Thoracic aorta (tissue), 2 donors: ENCODE measurements around the gene ROR1. TPM values are rescaled to one million over a fixed set of nuclear protein-coding genes. Genes with fewer than 3 reads are reported as not detected.
A peak's percentile ranks its signal among the peaks of the same experiment; 100 is the strongest.

ENCODE experiments used
- ATAC-seq: fragments of 150-250 bp; one replicate; pipeline ENCODE4 v1.8.0; 2017; ENCODE audit warnings: low read depth; ENCODE audit not compliant: insufficient number of reproducible peaks, low FRiP score
- DNase-seq: peaks from one replicate; pipeline ENCODE4 v3.0.0-alpha.2; 2020; ENCODE audit warnings: low spot score
- H3K27ac ChIP-seq, 2 donors: fragments of 200-600 bp; sonication (generic); 1 replicate in 1 of 2; 2 replicates in 1 of 2; pipeline ENCODE4 v1.5.1; 2016; ENCODE audit warnings: mild to moderate bottlenecking in 2 of 2, moderate library complexity in 2 of 2
- H3K27me3 ChIP-seq: fragments of 200-600 bp; sonication (generic); replicated peaks from 2 replicates; pipeline ENCODE4 v1.6.0; 2016; ENCODE audit warnings: mild to moderate bottlenecking; ENCODE audit not compliant: insufficient read depth
- H3K36me3 ChIP-seq: fragments of 200-600 bp; sonication (generic); one replicate; pipeline ENCODE4 v1.5.1; 2016
- H3K4me1 ChIP-seq, 2 donors: fragments of 200-600 bp; sonication (generic); 1 replicate in 1 of 2; 2 replicates in 1 of 2; pipeline versions ENCODE4 v1.5.1 to v1.6.0; 2016; ENCODE audit warnings: low read depth in 2 of 2, mild to moderate bottlenecking in 1 of 2; ENCODE audit not compliant: control insufficient read depth in 1 of 2
- H3K4me3 ChIP-seq: fragments of 200-600 bp; sonication (generic); 2 replicates; pipeline ENCODE4 v1.5.1; 2016; ENCODE audit warnings: mild to moderate bottlenecking
- H3K9me3 ChIP-seq: fragments of 200-600 bp; sonication (generic); 2 replicates; pipeline ENCODE4 v1.5.1; 2016
- total RNA-seq, 2 donors: library from RNA; depleted of rRNA; stranded (reverse); fragments of >200 nt; gene quantifications; one replicate each; pipeline versions ENCODE4 v1.1.0 to v1.2.3, GENCODE V29; 2016
- TF ChIP-seq, protein P1 (sequence below): fragments of 200-600 bp; sonication (generic); IDR thresholded peaks from one replicate; pipeline ENCODE4 v1.5.1; 2019; ENCODE audit warnings: antibody characterized with exemption

ROR1 gene
- total RNA-seq, 2 donors from 2014 or later: 41.2 to 51.8 TPM

DNA sequence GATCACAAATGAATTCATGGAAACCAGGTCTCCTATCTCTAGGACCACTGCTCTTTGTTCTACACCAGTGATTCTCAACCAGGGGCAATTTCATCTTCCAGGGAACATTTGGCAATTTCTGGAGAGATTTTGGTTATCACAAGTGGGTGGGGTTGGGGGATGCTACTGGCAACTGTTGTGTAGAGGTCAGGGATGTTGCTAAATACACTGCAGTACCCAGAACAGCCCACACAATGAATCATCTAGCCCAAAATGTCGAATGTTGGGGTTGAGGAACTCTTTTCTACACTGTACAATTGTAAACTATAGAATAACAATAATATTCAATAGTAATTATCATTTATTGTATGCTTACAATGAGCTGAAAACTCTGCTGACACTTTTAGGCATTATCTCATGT is 373.9 kb downstream of the ROR1 start:
- DNase-seq: no peak
- no peak overlapping the region for H3K27ac ChIP-seq
- TF ChIP-seq, protein P1, sequence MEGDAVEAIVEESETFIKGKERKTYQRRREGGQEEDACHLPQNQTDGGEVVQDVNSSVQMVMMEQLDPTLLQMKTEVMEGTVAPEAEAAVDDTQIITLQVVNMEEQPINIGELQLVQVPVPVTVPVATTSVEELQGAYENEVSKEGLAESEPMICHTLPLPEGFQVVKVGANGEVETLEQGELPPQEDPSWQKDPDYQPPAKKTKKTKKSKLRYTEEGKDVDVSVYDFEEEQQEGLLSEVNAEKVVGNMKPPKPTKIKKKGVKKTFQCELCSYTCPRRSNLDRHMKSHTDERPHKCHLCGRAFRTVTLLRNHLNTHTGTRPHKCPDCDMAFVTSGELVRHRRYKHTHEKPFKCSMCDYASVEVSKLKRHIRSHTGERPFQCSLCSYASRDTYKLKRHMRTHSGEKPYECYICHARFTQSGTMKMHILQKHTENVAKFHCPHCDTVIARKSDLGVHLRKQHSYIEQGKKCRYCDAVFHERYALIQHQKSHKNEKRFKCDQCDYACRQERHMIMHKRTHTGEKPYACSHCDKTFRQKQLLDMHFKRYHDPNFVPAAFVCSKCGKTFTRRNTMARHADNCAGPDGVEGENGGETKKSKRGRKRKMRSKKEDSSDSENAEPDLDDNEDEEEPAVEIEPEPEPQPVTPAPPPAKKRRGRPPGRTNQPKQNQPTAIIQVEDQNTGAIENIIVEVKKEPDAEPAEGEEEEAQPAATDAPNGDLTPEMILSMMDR: no peak
- H3K9me3 ChIP-seq: no peaks in the 10 kb centered on the region
- ATAC-seq: no peak
- H3K36me3 ChIP-seq: peaks cover 3% of the 10 kb centered on the region
- peaks cover 0 to 7% of the 10 kb centered on the region in 2 donors for H3K4me1 ChIP-seq
- no peaks in the 10 kb centered on the region for H3K27me3 ChIP-seq
- no peak overlapping the region for H3K4me3 ChIP-seq

GRCh38 chr1:64150266-64150665 is 376.4 kb downstream of the ROR1 start:
- Histone ChIP-seq H3K4me1 (peaks cover 0 to 7% of the 10 kb centered on the region in 2 donors), H3K27me3 (no peaks in the 10 kb centered on the region), H3K9me3 (no peaks in the 10 kb centered on the region), H3K27ac (no peak overlapping the region), H3K4me3 (no peak overlapping the region), H3K36me3 (no peaks in the 10 kb centered on the region)
- no peak for ATAC-seq
- TF ChIP-seq, protein P1: no peak
- no peak for DNase-seq

DNA sequence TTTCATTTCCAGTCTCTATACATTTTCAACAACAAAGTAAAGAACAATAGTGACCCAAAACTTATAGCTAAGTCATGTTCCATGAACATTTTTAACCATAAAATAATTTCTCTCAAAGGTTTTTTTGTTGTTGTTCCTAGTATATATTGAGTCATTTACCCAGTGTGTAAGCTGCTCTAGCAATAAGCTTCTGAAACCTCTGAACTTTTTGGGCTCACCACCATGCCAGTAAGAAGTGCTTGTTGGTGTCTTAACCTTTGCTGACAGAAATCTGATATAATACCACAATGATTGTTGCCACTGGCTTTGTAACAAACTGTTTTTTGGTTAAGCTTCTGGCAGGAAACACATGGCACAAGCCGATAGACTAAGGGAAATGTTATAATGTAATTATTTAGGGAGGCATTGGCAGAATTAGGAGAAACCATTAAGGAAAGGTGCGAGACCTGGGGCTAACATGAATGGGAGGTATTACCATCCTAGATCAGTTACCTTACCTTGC is 377.0 kb downstream of the ROR1 start:
- no peaks in the 10 kb centered on the region for H3K27me3 ChIP-seq
- DNase-seq: no peak
- no peaks in the 10 kb centered on the region for H3K36me3 ChIP-seq
- TF ChIP-seq, protein P1: no peak
- no peak overlapping the region for H3K4me3 ChIP-seq
- H3K4me1 ChIP-seq: peaks cover 0 to 7% of the 10 kb centered on the region in 2 donors
- ATAC-seq: no peak
- H3K27ac ChIP-seq: no peak overlapping the region
- H3K9me3 ChIP-seq: no peaks in the 10 kb centered on the region

DNA sequence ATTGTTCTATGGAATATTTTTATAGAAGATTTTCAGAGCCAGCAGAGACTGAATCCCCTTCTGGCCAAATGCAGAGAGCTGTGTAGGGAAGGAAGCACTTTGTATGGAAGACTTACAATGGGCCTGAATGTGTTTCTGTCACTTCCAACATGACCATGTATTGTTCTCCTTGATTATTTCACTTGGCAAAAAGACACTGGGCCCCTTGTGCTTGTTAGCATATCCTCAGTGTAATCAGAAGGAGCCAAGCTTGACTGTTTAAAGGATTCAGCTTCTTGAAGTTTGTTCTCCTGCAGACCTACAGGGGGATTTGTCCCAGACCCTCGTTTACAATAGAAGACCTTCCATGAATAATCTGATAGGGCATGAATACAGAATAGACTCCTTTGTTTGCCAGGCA is 381.5 kb downstream of the ROR1 start:
- Histone ChIP-seq H3K9me3 (no peaks in the 10 kb centered on the region), H3K36me3 (peaks cover 3% of the 10 kb centered on the region), H3K27ac (no peak overlapping the region), H3K4me1 (peaks cover 0 to 2% of the 10 kb centered on the region in 2 donors), H3K27me3 (no peaks in the 10 kb centered on the region), H3K4me3 (no peak overlapping the region)
- ATAC-seq: no peak
- no peak for DNase-seq
- TF ChIP-seq, protein P1: no peak

DNA sequence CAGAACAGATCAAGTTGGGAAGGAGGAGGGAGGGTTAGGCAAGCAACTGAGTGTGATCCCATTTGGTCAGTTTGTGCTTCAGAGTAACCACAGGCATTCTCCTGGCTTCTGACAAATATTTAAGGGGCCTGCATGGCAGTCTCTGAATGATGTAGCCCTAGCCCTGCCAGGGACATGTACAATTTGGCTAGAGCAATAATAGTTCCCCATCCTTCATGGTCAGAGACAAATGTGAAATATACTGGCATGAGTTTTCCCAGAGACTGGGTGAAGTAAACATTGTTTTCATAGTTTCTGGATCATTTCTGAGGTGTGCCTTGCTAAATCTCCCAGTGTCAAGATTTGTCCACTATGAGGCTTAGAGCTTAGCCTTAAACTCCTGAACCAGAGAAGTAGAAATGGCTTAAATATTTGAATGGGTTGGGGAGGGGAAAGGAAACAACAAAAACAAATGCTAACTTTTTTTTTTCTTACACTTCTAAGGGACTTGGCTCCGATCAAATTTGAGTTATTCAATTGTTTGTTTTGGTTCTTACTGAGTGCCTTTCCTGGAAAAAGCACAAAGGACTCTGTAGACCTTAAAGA is 387.6 kb downstream of the ROR1 start:
- DNase-seq: no peak
- Histone ChIP-seq H3K36me3 (peaks cover 3% of the 10 kb centered on the region), H3K27ac (peak overlapping the region; percentile 61 to 74), H3K4me1 (peaks cover 19 to 44% of the 10 kb centered on the region in 2 donors), H3K9me3 (no peaks in the 10 kb centered on the region), H3K4me3 (no peak overlapping the region), H3K27me3 (no peaks in the 10 kb centered on the region)
- no peak for ATAC-seq
- TF ChIP-seq, protein P1: no peak
